Hypothalamus (tissue), 51 donors: ENCODE results near the gene INKA1.
"Not testable (repeated sequence)": the region's sequence is repeated elsewhere in the genome, so short reads cannot be mapped to it uniquely, and the experiment has no call there.

Source experiments
- DNase-seq, 51 donors: peaks; one replicate each; lab custom pipeline; 2025; lab: John Stamatoyannopoulos, UW

INKA1 gene

DNA sequence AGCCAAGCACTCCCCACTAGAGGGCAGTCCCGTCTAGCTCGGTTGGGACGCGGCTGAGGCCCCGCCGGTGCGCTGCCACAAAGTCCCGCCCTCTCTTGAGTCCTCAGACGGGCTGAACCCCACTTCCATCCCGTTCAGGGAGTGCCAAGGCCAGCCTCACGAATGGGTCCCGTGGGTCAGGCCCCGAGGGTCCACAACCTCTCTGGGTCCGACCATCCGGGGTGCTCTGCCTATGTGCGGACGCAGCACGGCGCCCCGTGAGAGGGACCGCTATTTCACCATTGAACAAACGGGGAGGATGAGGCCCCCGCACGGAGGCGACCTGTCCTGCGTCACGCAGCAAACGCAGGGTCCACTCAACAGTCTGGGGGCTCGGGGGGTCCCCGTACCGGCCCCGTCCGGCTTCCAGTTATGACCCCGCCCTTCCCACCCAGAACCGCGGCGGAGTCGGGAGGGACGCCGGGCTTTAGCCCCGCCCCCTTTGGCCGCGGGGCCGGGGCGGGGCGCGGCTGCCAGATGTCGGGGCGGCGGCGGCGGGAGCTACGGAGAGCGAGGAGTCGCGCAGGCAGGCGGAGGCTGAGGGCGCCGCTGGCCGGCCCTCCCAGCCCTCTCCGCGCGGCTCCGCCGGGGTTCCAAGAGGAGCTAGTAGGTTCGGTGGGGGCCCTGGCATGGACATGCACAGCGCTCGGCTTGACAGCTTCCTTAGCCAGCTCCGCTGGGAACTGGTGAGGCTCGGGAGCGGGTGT is at the start of gene INKA1:
Gene INKA1, plus strand, starts transcription at position 543 of the 746 bp plus-strand sequence. Its CDS starts 132 bp downstream, at position 675.
- DNase-seq: peak in 50 of 51 donors; percentile 41 to 90 (median 78)

DNA sequence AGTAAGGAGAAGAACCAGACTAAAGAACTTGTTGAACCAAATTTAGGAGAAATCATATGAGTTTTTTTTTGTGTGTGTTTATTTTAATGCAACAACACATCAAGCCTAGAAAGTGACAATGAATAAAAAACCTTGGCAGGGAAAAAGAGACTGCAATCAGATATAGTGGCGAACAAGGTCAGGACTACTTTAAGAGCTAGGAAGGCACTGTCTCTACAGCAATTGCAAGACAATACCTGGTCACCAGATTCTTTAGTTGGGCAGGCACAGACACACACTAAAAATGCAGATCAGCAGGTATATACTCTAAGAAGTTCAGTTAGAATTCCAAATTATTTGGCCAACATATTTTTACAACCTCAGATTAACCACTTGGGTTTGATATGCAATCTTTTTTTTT is 48.5 kb upstream of the INKA1 start:
- DNase-seq: no peak

DNA sequence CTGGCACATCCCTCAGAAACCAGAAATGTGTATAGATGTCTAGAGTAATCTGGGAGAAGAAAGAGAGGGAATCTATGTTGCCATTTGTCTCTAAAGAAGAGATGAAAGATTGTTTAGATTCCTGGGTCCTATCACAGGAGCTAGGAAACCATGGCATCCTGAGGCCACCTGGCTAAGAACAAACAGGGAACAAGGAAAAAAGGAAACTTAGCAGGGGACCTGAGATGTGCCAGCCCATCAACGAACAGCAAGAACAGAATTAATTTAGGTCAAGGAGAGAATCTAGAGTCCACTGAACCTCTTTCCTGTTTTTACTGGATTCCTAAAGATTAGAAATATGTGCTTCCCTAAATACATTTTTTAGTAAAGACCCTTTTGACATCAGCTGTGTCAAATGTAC is 47.0 kb upstream of the INKA1 start:
- no peak for DNase-seq

DNA sequence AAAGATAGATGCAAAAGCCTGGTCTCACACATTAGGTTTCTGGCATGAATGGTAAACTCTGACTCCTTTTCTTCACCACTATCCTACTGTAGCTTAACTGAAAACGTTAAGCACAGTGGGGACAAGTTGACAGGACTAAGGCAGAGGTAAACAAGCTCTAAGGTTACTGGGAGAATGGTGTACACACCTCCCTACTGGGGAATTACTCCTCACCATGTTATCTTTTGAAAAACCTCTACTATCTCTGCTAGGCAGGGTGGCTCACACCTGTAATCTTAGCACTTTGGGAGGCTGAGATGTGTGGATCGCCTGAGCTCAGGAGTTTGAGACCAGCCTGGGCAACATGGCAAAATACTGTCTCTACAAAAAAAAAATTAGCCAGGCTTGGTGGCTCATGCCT is 45.9 kb upstream of the INKA1 start:
- no peak for DNase-seq

DNA sequence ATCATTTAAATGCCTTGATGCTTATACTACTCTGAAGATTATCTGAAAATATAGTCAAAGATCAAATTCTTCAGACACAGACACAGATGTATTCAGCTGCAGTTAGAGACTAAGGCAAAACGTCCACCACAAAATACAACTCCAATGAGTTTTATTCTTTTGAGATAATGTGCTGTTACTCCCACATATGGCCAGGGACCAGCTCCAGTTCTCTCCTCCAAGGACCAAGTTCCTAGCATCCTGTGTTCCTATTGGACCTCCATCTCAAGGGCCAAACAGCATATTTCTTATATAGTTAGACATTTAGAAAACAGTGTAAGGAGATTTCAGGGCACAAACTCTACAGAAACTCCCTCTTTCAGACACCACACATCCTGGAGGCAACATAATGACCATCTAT is 43.8 kb upstream of the INKA1 start:
- no peak for DNase-seq

DNA sequence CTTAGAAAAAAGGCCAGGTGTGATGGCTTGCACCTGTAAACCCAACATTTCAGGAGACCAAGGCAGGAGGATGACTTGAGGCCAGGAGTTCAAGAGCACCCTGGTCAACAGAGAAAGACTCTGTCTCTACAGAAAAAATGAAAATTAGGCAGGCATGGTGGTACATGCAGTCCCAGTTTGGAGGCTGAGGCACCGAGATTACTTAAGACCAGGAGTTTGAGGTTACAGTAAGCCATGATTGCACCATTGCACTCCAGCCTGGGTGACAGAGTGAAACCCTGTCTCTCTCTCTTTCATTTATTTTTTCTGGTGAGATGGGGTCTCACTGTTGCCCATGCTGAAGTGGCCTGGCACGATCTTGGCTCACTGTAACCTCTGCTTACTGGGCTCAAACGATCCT is 41.4 kb upstream of the INKA1 start:
- DNase-seq: no peak

DNA sequence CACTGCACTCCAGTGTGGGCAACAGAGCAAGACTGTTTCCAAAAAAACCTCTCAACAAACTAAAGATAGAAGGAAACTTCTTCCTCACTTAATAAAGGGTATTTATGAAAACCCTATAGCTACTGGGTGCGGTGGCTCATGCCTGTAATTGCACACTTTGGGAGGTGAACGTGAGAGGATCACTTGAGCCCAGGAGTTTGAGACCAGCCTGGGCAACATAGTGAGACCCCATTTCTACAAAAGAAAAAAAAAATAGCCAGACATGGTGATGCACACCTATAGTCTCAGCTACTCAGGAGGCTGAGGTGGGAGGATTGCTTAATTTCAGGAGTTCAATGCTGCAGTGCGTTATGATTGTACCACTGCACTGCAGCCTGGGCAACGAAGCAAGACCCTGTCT is 39.1 kb upstream of the INKA1 start:
- no peak for DNase-seq

DNA sequence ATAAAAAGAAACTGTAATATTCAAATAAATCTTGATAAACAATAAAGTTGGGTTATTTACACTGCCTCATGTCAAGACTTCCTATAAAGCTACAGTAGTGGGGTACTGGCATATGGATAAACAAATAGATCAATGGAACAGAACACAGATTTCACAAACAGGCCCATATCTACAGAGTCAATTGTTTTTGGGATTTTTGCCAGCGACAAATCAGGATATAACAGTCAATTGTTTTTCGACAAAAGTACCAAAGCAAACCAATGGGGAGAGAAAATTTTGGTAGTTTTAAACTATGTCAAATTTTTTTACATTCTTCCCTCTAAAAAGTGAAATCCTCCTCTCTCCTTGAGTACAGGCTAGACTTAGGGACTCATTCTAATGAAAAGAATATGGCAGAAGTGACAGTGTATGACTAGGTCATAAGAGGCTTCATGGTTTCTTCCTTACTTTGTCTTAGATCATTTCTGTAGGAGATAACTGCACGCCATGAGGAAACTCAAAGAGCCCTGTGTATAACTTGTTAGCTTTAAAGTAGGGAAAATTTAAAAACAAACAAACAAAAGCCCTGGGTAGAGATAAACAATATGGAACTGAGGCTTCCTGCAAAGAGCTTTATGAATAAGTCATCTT is 33.7 kb upstream of the INKA1 start:
- no peak for DNase-seq

DNA sequence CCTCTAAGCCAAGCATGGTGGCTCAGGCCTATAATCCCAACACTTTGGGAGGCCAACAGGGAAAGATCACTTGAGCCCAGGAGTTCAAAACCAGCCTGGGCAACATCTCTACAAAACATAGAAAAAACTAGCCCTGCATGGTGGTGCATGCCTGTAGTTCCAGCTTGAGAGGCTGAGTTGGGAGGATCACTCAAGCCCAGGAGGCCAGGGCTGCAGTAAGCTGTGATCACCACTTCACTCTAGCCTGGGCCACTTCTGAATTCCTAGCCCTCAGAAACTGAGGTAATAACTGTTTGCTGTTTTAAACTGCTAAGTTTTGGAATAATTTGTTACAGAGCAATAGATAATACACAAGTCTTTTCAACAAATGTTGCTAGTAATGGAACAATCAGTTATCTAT is 33.1 kb upstream of the INKA1 start:
- no peak for DNase-seq

DNA sequence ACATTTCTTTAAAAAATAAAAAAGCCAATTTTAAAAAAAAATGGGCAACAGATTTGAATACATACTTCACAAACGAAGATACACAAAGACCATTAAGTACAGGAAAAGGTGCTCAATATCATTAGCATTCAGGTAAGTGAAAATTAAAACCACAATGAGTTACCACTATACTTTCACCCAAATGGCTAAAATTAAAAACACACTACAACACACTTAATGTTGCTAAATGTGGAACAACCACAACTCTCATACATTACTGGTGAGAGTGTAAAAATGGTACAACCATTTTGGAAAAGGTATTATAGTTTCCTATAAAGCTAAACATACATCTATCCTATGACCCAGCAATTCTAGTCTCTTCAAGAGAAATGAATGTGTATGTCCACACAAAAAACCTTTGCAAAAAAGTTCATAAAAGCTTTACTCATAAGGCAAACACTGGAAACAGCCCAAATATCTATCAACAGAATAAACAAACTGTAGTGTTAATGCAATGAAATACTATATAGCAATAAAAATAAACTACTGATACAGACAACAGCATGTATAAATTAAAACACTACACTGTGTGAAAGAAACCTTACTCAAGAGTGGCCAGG is 31.6 kb upstream of the INKA1 start:
- no peak for DNase-seq

DNA sequence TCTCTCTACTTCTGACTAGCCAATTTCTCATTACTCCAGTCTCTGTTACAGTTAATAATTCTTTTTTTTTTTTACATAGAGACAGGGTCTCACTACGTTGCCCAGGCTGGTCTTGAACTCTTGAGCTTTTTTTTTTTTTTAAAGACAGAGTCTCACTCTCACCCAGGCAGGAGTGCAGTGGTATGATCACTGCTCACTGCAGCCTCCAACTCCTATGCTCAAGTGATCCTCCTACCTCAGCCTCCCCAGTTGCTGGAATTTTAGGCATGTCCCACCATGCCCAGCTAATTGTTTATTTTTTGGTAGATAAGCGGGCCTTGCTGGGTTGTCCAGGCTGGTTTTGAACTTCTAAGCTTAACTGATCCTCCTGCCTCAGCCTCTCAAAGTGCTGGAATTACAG is 30.4 kb upstream of the INKA1 start:
- no peak for DNase-seq

DNA sequence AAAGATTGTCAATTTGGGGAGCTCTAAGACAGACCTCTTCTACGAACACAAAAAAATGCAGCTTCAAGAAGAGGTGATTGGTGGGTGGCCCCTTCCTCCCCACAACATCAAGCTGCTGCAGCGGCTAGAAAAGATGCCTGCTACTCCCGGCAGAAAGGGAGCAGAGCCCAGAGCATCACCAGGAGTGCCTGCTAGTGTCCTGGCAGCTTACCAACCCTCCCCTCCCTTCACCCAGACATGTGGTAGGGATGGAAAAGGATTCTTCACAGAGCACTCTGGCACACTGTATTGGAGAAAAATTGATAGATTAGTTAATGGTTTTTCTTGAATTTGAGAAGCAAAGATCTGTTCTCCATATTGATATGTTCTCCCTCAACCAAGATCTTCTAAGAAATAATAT is 27.5 kb upstream of the INKA1 start:
- DNase-seq: peak in 31 of 51 donors; percentile 5 to 71 (median 34)

DNA sequence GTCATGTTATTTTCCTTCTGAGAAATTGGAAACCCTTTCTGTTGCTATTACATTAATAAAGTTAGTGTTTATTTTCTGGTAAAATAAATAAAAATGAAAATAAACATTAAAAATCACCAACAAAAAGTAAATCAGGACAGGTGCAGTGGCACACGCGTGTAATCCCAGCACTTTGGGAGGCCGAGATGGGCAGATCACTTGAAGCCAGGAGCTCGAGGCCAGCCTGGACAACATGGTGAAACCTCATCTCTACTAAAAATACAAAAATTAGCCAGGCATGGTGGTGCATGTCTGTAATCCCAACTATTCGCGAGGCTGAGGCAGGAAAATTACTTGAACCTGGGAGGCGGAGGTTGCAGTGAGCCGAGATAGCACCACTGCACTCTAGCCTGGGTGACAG is 27.0 kb upstream of the INKA1 start:
- DNase-seq: not testable (repeated sequence)

DNA sequence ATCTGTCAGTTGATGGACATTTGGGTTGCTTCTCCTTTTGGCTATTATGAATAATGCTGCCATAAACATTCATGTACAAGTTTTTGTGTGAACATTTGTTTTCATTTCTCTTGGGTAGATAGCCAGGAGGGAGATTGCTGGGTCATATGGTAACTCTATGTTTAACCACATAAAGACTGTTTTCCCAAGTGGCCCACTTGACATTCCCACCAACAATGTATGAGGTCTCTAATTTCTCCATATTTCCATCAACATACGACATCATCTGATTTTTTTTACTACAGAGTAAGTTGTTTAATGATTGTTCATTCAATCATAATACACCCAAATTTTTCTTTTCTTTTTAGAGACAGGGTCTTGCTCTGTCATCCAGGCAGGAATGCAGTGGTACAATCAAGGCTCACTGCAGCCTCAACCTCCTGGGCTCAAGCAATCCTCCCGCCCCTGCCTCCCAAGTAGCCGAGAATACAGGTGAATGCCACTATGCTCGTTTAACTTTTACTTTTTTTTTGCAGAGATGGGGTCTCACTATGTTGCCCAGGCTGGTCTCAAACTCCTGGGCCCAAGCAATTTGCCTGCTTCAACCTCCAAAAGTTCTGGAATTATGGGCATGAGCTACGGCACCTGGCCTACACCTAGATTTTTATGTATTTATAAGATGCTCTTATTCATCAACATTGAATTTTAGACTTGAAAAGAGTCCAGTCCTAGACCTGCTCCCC is 23.5 kb upstream of the INKA1 start:
- DNase-seq: no peak

DNA sequence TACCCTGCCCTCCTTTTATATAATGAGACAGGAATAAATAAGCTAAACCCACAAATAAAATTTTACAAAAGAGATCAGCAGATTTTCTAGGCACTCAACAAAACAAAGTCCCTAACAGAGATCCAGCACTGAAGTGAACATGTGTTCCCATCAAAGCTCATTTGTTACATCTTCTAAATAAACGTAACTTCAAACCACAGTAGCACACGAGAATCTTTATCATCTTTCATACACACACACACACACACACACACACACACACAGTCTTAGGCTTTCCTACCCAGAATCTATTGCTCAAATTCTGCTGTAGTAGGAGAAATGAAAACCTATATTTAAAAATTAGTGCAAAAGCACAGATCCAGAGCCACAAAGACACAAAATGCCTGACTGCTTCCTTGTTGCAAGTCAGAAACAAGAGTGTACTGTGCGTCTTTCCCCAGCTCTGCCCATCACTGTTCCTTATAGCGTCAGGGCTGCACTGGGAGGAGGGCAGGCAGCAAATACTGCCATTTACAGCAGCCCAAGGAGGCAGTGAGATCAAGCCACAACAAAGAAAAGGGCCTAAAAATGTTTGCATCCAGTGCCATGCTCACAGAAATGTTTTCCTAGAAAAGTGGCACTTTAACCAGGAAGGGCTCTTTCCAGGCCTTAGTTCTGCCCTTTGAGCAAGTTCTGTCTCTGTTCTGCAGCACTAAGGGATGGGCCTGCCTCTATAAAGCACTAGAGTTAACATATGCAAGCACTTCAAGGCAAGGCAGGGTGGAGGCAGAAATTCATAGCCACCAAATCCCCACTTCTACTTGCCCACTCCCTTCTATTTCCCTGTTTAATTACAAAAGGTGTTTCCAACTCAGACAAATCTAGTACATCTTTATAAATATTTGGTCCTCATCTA is 22.7 kb upstream of the INKA1 start:
- peak in 4 of 51 donors; percentile 10 to 24 (median 16) for DNase-seq

DNA sequence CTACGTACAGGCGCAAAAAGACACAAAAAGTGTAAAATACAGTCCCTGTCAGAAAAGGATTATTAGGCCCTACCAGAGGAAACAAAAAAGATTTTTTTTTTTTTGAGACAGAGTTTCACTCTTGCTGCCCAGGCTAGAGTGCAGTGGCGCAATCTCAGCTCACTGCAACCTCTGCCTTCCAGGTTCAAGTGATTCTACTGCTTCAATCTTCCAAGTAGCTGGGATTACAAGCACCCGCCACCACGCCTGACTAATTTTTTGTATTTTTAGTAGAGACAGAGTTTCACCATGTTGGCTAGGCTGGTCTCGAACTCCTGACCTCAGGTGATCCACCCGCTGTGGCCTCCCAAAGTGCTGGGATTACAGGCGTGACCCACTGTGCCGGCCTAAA is 22.1 kb upstream of the INKA1 start:
- DNase-seq: not testable (repeated sequence)

DNA sequence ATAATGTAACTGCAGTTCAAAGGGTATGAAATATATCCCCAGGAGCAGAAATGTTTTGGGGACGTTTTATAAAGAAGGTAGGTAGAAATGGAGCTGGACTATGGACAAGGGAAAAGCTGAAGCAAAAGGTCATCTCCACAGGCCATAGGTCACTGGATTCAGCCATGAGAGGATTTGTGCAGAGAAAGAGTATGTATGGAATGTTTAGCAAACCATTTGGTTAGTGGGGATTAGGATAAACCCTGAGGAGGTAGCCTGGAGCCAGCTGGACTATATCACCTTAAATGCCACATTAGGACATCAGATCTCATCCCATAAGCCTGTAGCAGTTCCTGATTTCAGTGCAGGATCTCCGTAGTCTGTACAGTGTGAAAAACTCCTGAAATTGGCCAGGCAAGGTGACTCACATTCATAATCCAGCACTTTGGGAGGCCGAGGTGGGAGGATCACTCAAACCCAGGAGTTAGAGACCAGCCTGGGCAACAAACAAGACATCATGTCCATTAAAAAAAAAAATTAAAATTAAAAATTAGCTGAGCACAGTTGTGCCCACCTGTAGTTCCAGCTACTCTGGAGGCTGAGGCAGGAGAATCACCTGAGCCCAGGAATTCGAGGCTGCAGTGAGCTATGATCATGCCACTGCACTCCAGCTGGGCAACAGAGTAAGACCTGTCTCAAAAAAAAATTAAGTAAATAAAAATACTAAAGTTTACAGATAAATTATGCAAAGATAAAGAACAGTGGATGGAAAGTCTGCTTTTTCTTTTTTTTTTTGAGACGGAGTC is 21.5 kb upstream of the INKA1 start:
- no peak for DNase-seq

DNA sequence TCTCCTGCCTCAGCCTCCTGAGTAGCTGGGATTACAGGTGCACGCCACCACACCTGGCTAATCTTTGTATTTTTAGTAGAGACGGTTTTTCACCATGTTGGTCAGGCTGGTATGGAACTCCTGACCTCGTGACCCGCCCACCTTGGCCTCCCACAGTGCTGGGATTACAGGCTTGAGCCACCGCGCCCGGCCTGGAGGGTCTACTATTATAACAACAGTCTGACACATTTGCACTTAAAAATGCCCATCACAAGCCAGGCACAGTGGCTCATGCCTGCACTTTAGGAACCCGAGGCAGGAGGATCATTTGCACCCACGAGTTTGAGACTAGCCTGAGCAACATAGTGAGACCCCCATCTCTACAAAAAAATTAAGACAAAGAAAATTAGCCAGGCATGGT is 20.8 kb upstream of the INKA1 start:
- not testable (repeated sequence) for DNase-seq

DNA sequence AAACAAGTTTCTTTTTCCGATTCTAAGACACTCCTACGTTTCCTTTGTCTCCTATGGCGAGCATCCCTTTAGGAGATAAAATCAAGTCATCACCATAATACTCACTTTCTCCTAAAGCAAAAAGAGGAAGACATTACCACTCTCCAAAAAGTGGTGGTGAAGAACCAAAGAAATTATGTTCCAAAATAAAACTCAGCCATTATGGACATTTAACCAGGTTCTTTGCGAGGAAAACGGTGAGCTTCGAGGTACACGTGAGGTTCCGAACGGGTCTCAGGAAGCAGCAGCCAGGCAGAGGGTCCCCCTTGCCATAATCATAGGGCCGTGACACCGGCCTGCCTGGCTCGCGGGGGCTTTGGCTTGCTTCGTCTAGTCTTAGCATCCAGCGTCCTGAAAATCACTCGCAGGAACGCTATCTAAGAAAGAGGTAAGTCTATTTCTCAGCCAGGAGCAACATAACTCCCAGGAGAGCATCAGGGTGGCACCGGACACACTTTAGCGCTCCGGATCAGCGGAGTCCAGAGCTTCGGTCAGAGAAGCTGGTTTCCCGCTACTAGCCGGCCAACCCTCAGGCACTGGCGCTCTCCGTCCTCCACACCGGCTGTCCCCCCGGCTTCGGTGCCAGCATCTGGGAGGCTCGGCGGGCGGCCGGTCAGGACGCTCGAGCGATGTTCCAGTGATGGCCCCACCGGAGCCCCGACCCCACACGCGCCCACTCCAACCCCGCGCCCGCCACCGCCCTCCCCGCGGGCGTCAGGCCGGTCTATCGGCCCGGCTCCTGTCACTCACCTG is 17.3 kb upstream of the INKA1 start:
- peak in 9 of 51 donors; percentile 48 to 75 (median 65) for DNase-seq
